H1 (cell line): ENCODE measurements around the gene CCDC183.
"Not testable (repeated sequence)": the region's sequence is repeated elsewhere in the genome, so short reads cannot be mapped to it uniquely, and the experiment has no call there.

Experiments
- CTCF ChIP-seq, 3 experiments: IDR thresholded peaks; 1 replicate in 2 of 3; 2 replicates in 1 of 3; pipeline versions ENCODE4 v1.5.1 to v1.6.1; 2011; ENCODE audit warnings: low read length in 3 of 3, mild to moderate bottlenecking in 3 of 3, inconsistent platforms in 2 of 3, low read depth in 1 of 3, moderate library complexity in 1 of 3; ENCODE audit not compliant: insufficient read depth in 1 of 3; ENCODE audit errors: control extremely low read depth in 1 of 3
- EP300 ChIP-seq, 2 experiments: IDR thresholded peaks; 1 replicate in 1 of 2; 2 replicates in 1 of 2; pipeline ENCODE4 v1.6.1; 2011 to 2012; ENCODE audit warnings: low read depth in 2 of 2, low read length in 2 of 2, mild to moderate bottlenecking in 2 of 2, borderline replicate concordance in 1 of 2, inconsistent platforms in 1 of 2, moderate library complexity in 1 of 2
- JUND ChIP-seq: IDR thresholded peaks from 2 replicates; pipeline ENCODE4 v1.6.1; 2011; ENCODE audit warnings: mild to moderate bottlenecking, improper control_type of control experiment, low read length
- PHF8 ChIP-seq: fragments of 200-600 bp; sonication (generic); conservative IDR thresholded peaks from 2 replicates; pipeline ENCODE4 v1.7.1; 2012; ENCODE audit warnings: low read depth, mild to moderate bottlenecking, inconsistent platforms, low read length, moderate library complexity
- POLR2A ChIP-seq, 2 experiments: IDR thresholded peaks; 1 replicate in 1 of 2; 2 replicates in 1 of 2; pipeline ENCODE4 v1.6.1; 2011; ENCODE audit warnings: low read depth in 2 of 2, low read length in 2 of 2, mild to moderate bottlenecking in 2 of 2; ENCODE audit errors: control extremely low read depth in 1 of 2
- TAF1 ChIP-seq: IDR thresholded peaks from 2 replicates; pipeline ENCODE4 v1.6.1; 2011; ENCODE audit warnings: mild to moderate bottlenecking, low read depth, low read length
- USF2 ChIP-seq: IDR thresholded peaks from 2 replicates; pipeline ENCODE4 v1.6.1; 2011; ENCODE audit warnings: low read length, improper control_type of control experiment

GRCh38 chr9:136786983-136787382 is 9.2 kb upstream of the CCDC183 start:
- TF ChIP-seq POLR2A (IDR thresholded peaks at IDR 0.05; ENCODE audit: control extremely low read depth in 1 of 2, low read depth in 2 of 2, low read length in 2 of 2); USF2; JUND; TAF1; CTCF (IDR thresholded peaks at IDR 0.05; ENCODE audit: control extremely low read depth in 1 of 3, insufficient read depth in 1 of 3, low read depth in 1 of 3, low read length in 3 of 3); EP300 (IDR thresholded peaks at IDR 0.05; ENCODE audit: borderline replicate concordance in 1 of 2, low read depth in 2 of 2, low read length in 2 of 2); PHF8: not testable (repeated sequence)
